HUES48 (cell line): Measurements from ENCODE around the gene TFF3.

ENCODE experiments used
- H3K27ac ChIP-seq: one replicate; pipeline ENCODE4 v1.7.0; 2013; ENCODE audit warnings: low read depth, low read length, inconsistent platforms
- H3K27me3 ChIP-seq: 2 replicates; pipeline ENCODE4 v1.6.1; 2013; ENCODE audit warnings: mild to moderate bottlenecking, low read length; ENCODE audit not compliant: control insufficient read depth, insufficient read depth
- H3K36me3 ChIP-seq: 2 replicates; pipeline ENCODE4 v1.6.1; 2013; ENCODE audit warnings: low read length; ENCODE audit not compliant: control insufficient read depth, insufficient read depth
- H3K4me1 ChIP-seq: 2 replicates; pipeline ENCODE4 v1.6.1; 2013; ENCODE audit warnings: mild to moderate bottlenecking, low read length; ENCODE audit not compliant: control insufficient read depth, insufficient read depth
- H3K4me3 ChIP-seq: 2 replicates; pipeline ENCODE4 v1.5.1; 2013; ENCODE audit warnings: mild to moderate bottlenecking, low read depth, low read length
- H3K9ac ChIP-seq: 2 replicates; pipeline ENCODE4 v1.6.1; 2013; ENCODE audit warnings: mild to moderate bottlenecking, low read depth, low read length, moderate library complexity
- H3K9me3 ChIP-seq: 2 replicates; pipeline ENCODE4 v1.6.1; 2013; ENCODE audit warnings: low read length; ENCODE audit not compliant: control insufficient read depth, insufficient read depth

The TFF3 gene

DNA sequence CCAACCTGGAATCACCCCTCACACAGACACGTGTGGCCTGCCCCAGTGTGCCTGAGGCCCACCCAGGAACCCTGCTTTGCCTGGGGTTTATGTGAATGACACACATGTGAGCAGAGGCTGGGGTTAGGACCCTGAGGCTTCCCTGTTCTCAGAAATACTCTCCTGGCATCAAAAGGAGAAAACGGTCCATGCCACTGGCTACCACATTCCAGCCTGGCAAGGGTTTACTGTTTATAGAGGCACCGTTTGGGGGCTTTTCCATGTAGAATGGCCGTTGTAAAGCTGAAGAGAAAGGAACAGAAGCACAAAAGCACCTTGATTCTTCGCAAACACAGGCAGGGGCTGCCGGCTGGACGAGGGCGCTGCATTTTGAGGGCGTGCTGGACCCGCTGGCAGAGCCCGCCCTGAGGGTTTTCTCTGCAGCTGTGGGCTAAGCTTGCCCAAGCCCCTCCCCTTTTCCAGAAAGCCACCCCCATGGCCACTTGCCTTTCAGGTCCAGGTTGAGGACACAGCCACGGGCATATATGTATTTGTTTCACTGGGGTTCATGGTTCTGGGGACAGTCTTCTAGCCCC, 13.0 kb downstream of the TFF3 start:
- Histone ChIP-seq H3K4me1 (no peaks in the 10 kb centered on the region; the same call in 1 of the 2 replicates), H3K27ac (no peak overlapping the region), H3K9ac (no peak overlapping the region), H3K36me3 (no peaks in the 10 kb centered on the region), H3K4me3 (no peak overlapping the region), H3K9me3 (no peaks in the 10 kb centered on the region), H3K27me3 (no peaks in the 10 kb centered on the region)

- no peak overlapping the region for H3K27ac ChIP-seq
- no peak overlapping the region for H3K9ac ChIP-seq
- H3K4me1 ChIP-seq: no peaks in the 10 kb centered on the region; the same call in 1 of the 2 replicates
- no peak overlapping the region for H3K4me3 ChIP-seq
- no peaks in the 10 kb centered on the region for H3K36me3 ChIP-seq
- H3K9me3 ChIP-seq: no peaks in the 10 kb centered on the region
- H3K27me3 ChIP-seq: no peaks in the 10 kb centered on the region
Measured at GRCh38 chr21:42301371-42302075, 13.7 kb downstream of the TFF3 start.

DNA sequence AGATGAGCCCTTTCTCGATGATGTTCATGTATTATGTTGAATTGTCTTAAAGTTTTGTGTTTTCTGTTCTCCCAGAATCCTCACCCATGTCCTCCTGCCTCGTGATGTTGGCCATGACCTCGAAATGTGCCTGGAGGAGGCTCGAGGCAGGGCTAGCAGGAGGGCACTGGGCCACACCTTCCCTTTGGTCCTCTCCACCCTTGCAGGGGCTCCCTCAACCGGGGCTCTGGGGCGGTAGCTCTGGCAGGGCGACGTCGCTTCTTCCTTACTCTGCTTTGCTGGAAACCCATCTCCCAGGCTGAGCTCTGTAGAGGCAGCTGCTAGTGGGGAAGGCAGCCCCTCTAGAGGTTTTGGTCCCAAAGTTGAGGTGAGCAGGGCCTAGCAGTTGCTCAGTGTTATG, 14.3 kb downstream of the TFF3 start:
- H3K27me3 ChIP-seq: no peaks in the 10 kb centered on the region
- H3K27ac ChIP-seq: no peak overlapping the region
- no peaks in the 10 kb centered on the region; the same call in 1 of the 2 replicates for H3K4me1 ChIP-seq
- H3K4me3 ChIP-seq: no peak overlapping the region
- H3K36me3 ChIP-seq: no peaks in the 10 kb centered on the region
- H3K9ac ChIP-seq: no peak overlapping the region
- H3K9me3 ChIP-seq: no peaks in the 10 kb centered on the region

DNA sequence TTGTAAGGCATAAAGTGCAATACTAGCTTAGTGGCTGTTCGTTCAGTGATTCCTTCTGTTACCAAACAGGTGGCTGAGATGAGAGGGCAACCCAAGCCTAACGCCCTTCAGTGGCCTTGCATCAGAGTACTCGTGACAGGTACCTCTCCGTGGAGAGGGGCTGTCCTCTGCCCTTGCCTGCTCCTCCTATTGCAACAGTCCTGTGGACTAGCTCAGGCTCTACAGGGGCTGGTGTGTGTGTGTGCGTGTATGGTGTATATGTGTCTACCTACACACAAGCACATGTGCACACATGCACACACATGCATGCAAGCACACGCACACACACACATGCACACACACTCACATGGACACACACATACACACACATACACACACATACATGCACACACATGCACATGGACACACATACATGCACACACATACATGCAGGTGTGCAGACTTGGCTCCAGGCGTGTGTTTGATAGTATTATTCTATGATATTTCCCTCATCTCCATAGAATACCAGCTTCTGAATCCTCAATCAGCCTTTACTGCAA, 15.1 kb downstream of the TFF3 start:
- no peaks in the 10 kb centered on the region for H3K36me3 ChIP-seq
- no peaks in the 10 kb centered on the region for H3K9me3 ChIP-seq
- H3K4me1 ChIP-seq: no peaks in the 10 kb centered on the region; the same call in 1 of the 2 replicates
- H3K27me3 ChIP-seq: no peaks in the 10 kb centered on the region
- no peak overlapping the region for H3K4me3 ChIP-seq
- H3K27ac ChIP-seq: no peak overlapping the region
- H3K9ac ChIP-seq: no peak overlapping the region

DNA sequence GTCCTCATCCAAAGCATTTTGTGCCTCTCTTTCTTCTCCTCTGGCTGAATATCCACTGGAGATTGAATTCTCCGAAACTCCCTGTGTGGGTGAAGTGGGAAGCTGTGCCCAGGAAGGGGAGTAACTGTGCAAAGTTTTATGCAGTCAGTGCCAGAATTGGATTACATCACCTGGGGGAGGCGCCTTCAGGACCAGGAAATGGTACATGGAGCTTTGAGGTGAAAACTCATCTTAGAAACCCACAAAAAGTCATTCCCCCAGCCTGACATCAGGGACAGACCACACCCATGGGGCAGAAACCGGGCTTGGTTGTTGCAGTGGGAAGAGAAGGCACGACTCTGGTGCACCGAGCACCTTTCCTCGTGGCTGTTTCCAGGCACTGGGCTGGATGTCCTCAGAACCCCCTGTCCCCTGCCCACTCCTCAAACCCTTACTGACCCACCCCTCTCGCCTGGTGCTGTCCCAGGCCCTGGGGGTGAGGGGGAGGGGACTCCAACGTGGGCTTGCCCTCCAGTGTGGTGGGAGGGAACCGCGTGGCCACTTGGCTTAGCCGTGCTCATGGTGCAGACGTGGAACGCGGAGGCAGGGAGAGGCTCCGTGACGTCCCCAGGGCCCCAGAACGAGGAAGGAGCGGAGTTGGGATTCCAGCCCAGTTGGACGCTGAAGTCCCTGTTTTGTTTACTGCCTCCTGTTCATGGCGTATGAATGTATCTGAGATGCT, 15.7 kb downstream of the TFF3 start:
- Histone ChIP-seq H3K9ac (no peak overlapping the region), H3K27ac (no peak overlapping the region)

DNA sequence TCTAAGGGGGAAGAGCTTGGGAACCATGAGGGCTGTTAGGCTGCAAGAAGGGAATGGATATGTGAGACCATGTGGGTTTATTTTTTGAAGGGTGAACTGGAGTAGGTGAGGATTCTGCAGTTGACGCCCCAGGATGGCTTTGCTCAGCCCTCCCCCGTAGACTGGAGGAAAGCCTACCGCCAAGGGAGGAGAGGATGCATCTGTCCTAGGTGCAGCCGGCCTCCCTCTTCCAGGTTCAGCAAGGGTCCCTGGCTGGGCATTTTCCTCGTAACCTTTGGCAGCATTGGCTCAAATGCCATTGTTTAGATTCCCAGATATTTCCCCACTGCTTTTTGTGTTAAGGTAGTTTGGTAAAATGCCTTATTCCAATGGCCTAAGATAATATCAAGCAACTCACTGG, 16.6 kb downstream of the TFF3 start:
- H3K9ac ChIP-seq: no peak overlapping the region
- H3K9me3 ChIP-seq: no peaks in the 10 kb centered on the region
- no peak overlapping the region for H3K4me3 ChIP-seq
- H3K4me1 ChIP-seq: no peaks in the 10 kb centered on the region; the same call in 1 of the 2 replicates
- H3K36me3 ChIP-seq: no peaks in the 10 kb centered on the region
- no peaks in the 10 kb centered on the region for H3K27me3 ChIP-seq
- H3K27ac ChIP-seq: no peak overlapping the region

More for the DNA sequence above, 15.7 kb downstream of the TFF3 start:
- Histone ChIP-seq H3K4me3 (no peak overlapping the region), H3K36me3 (no peaks in the 10 kb centered on the region), H3K27me3 (no peaks in the 10 kb centered on the region), H3K9me3 (no peaks in the 10 kb centered on the region), H3K4me1 (no peaks in the 10 kb centered on the region; the same call in 1 of the 2 replicates)

GRCh38 chr21:42298237-42298636, 17.0 kb downstream of the TFF3 start:
- H3K9me3 ChIP-seq: no peaks in the 10 kb centered on the region
- no peak overlapping the region for H3K4me3 ChIP-seq
- no peaks in the 10 kb centered on the region for H3K27me3 ChIP-seq
- no peaks in the 10 kb centered on the region for H3K36me3 ChIP-seq
- no peak overlapping the region for H3K9ac ChIP-seq
- no peak overlapping the region for H3K27ac ChIP-seq
- no peaks in the 10 kb centered on the region; the same call in 1 of the 2 replicates for H3K4me1 ChIP-seq

DNA sequence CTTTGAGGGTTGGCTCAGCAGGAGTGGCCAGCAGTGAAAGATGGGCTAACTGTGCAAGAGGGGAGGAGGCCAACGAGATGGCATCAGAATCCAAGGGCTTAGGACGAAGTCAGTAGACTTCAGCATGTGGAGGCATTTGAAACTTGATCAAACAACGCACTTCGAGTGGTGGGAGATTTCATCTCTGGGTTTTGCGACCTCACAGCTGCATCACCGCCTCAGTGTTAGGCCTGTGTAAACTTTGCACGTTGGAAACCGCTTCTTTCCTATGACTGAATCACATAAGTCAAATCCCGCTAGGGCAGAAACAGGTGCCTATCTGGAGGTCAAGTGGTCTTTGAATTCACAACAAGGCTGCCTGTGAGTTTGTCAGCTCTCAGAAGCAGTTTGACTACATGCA, 17.8 kb downstream of the TFF3 start:
- no peaks in the 10 kb centered on the region for H3K36me3 ChIP-seq

DNA sequence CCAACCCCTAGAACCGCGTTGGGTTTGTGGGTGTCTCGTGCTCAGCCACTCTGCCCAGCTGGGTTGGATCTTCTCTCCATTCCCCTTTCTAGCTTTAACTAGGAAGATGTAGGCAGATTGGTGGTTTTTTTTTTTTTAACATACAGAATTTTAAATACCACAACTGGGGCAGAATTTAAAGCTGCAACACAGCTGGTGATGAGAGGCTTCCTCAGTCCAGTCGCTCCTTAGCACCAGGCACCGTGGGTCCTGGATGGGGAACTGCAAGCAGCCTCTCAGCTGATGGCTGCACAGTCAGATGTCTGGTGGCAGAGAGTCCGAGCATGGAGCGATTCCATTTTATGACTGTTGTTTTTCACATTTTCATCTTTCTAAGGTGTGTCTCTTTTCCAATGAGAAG, 18.7 kb downstream of the TFF3 start:
- Histone ChIP-seq H3K9ac (no peak overlapping the region), H3K36me3 (no peaks in the 10 kb centered on the region), H3K4me1 (no peaks in the 10 kb centered on the region; the same call in 1 of the 2 replicates), H3K4me3 (no peak overlapping the region), H3K27ac (no peak overlapping the region), H3K27me3 (no peaks in the 10 kb centered on the region), H3K9me3 (no peaks in the 10 kb centered on the region)

More for the DNA sequence above, 17.8 kb downstream of the TFF3 start:
- H3K9ac ChIP-seq: no peak overlapping the region
- H3K4me1 ChIP-seq: no peaks in the 10 kb centered on the region; the same call in 1 of the 2 replicates
- no peaks in the 10 kb centered on the region for H3K9me3 ChIP-seq
- H3K4me3 ChIP-seq: no peak overlapping the region
- H3K27ac ChIP-seq: no peak overlapping the region
- no peaks in the 10 kb centered on the region for H3K27me3 ChIP-seq

DNA sequence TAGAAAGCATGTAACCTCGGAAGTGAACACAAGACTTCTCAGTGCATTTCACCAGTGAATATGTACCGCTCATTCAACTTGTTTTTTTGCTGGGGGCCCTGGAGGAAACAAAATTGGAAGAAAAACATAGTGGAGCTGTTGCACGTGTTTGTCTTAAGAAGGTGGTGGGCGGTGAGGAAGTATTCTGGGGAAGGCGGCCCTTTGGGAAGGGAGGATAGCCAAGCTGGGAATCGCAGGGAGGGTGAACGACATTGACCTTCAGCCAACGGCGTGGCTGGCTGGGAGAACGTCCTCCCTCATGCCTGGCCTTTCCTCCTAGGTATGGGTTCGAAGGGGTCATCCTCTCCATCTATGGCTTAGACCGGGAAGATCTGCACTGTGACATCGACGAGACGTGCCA, 19.4 kb downstream of the TFF3 start:
- no peaks in the 10 kb centered on the region; the same call in 1 of the 2 replicates for H3K4me1 ChIP-seq
- H3K9ac ChIP-seq: no peak overlapping the region
- H3K4me3 ChIP-seq: no peak overlapping the region
- H3K27ac ChIP-seq: no peak overlapping the region
- no peaks in the 10 kb centered on the region for H3K36me3 ChIP-seq
- H3K27me3 ChIP-seq: no peaks in the 10 kb centered on the region
- H3K9me3 ChIP-seq: no peaks in the 10 kb centered on the region
